ENCODE measurements around the gene EFNA1.

DNA sequence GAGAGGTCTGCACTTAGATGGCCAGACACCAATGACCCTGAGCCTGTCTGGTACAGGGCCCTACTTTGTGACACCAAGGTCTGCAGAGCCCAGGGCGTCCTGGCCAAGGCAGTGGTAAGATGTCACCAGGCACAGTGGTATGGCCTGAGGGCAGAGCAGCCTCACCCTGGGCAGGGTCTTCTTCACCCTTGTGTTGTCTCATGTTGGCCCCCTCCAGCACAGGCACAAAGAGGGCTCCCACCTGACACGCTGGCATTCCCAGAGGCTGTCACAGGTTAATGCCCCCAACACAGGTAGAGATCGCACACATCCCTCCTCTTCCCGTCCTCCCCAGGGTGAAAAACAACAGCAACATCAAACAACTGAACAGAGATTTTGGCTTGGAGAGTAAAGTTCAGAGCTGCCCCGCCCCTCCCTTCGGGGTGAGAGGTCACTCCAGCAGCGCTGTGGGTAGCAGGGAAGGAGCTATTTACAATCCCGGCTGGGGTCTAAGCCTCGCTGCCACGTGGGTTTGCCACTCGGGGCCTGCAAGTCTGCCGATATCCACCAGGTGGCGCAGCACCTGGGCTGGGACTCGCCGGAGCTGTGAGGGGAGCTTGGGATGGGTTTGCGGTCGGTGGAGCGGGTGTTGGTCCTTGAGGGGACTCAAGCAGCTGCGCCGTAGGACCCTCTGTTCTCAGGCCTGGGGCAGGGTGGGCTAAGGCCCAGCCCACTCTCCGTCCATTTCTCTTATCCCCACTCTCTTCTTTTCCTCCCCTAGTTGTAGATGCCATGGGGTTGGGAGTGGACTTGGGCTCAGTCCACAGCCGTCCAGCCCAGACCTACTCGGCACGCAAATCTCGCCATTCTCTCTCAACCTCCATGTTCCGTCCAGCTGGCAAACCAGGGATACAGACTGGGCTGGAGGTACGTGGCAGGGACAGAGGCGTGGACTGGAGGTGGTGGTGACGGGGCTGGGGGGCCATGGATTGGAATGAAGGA lies 36.3 kb upstream of the EFNA1 start:
- TF ChIP-seq ELF4 (IDR thresholded peaks at IDR 0.05) (no peak), SUZ12 (IDR thresholded peaks at IDR 0.05) (no peak), BHLHE40 (IDR thresholded peaks at IDR 0.05; ENCODE audit: borderline replicate concordance) (no peak), SP1 (IDR thresholded peaks at IDR 0.05) (no peak), TARDBP (IDR thresholded peaks at IDR 0.05) (no peak), FOXM1 (IDR thresholded peaks at IDR 0.05; ENCODE audit: borderline replicate concordance) (no peak), HDGF (IDR thresholded peaks at IDR 0.05; ENCODE audit: borderline replicate concordance) (no peak), FOXA1 (IDR thresholded peaks at IDR 0.05) (no peak)
